ENCODE data around the gene MFGE8.

Gene MFGE8

DNA sequence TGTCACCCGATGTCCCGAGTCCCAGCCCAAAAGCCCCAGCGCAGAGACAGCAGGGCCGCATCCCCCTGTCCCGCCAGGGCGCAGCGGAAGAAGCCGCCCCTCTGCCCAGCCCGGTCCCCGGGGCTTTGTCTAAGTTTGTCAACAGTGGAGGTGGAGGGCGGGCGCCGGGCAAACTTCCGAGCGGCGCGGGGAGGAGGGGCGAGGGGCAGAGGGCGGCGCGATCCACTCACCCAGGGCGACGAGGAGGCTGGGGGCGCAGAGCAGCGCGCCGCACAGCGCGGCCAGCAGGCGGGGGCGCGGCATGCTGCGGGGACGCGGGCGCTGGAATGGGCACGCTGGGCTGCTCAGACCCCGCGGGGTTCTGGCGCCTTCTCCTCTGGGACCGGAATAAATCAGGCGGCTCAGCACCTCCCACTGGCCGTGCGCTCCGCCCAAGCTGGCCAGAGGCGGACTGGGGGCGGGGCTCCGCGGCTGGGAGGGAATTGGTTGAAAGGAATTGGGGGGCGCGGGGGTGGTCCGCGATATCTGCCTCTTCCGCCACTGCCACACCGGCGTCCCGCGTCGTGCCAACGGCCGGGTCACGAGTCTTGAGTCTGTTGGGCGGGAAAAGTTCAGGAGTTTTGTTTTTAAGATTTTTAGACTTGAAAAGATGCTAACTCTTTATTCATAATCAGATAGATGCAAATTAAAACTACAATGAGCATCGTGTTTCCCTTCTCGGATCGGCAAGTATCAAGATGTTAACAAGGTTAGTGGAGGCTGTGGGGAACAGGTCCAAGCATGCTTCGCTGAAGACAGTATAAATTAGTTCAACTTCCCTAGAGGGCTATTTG lies at the start of gene MFGE8:
MFGE8 (minus strand) TSS at position 363 of the 833 bp plus-strand sequence; CDS start at position 303, 60 bp downstream.
- DNase-seq (ENCODE audit: low read depth in 2 of 2), result peak; percentile 69 to 72
- peak within 1 kb of the TSS; percentile 76 to 82 for H3K4me3 ChIP-seq (replicated peaks in 1 of 2; ENCODE audit: low read depth in 2 of 2, low read length in 2 of 2)
- TF ChIP-seq CTCF (IDR thresholded peaks at IDR 0.05; ENCODE audit: low read depth, low read length), result no peak

- no peak overlapping the region for H3K4me3 ChIP-seq (replicated peaks in 1 of 2; ENCODE audit: low read depth in 2 of 2, low read length in 2 of 2)
- no peak for DNase-seq (ENCODE audit: low read depth in 2 of 2)
- no peak for TF ChIP-seq CTCF (IDR thresholded peaks at IDR 0.05; ENCODE audit: low read depth, low read length)
Observed at GRCh38 chr15:88959445-88959844, 46.3 kb upstream of the MFGE8 start.

- no peak for DNase-seq (ENCODE audit: low read depth in 2 of 2)
- H3K4me3 ChIP-seq (replicated peaks in 1 of 2; ENCODE audit: low read depth in 2 of 2, low read length in 2 of 2), result no peak overlapping the region
- no peak for TF ChIP-seq CTCF (IDR thresholded peaks at IDR 0.05; ENCODE audit: low read depth, low read length)
Observed at GRCh38 chr15:88956906-88957305, 43.7 kb upstream of the MFGE8 start.

- H3K4me3 ChIP-seq (replicated peaks in 1 of 2; ENCODE audit: low read depth in 2 of 2, low read length in 2 of 2), result no peak overlapping the region
- no peak for TF ChIP-seq CTCF (IDR thresholded peaks at IDR 0.05; ENCODE audit: low read depth, low read length)
- DNase-seq (ENCODE audit: low read depth in 2 of 2), result no peak
Observed at GRCh38 chr15:88956263-88956662, 43.1 kb upstream of the MFGE8 start.

DNA sequence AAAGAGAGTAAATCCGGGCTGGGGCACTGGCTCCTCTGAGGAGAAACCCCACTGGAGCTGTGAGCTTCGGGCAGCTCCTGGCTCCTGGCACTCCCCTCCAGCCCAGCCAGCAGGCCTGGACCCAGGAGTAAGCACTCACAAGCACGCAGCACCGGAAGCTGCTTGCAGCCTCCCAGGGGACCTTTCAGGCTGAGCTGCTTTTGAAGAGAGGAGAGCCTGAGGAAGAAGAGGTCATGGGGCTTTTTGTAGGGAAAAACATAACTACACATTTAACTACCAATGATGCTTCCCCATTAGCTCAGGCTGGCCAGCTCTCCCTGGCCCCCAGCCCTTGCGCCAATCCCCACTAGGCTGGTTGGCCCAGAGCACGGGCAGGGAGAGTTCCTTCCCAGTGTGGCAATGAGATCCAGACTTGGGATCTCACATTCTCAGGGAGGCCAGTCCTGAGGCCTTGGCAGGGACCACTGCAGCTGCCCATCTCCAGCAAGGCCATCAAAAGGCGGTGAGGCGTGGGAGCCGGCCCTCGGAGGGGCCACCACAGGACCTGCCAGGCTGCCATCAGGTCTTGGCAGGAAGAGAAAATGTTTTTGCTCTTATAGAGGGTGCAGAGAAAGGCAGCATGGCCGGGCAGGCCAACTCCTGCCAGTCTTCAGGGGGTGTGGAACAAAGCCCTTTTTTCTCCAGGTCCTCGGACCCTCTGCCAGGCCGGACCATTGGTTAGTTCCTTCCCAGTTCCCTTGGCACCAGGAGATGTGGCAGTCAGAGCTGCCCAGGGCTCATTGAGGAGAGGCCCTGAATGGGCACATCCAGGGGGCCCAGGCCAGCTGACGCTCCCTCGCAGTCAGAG lies 41.5 kb upstream of the MFGE8 start:
- peak; percentile 75 to 90 for DNase-seq (ENCODE audit: low read depth in 2 of 2)
- TF ChIP-seq CTCF (IDR thresholded peaks at IDR 0.05; ENCODE audit: low read depth, low read length), result no peak
- no peak overlapping the region for H3K4me3 ChIP-seq (replicated peaks in 1 of 2; ENCODE audit: low read depth in 2 of 2, low read length in 2 of 2)

GRCh38 chr15:88950600-88951160 lies 37.5 kb upstream of the MFGE8 start:
- TF ChIP-seq CTCF (IDR thresholded peaks at IDR 0.05; ENCODE audit: low read depth, low read length), result no peak
- no peak for DNase-seq (ENCODE audit: low read depth in 2 of 2)
- H3K4me3 ChIP-seq (replicated peaks in 1 of 2; ENCODE audit: low read depth in 2 of 2, low read length in 2 of 2), result no peak overlapping the region

All from cardiac fibroblast (primary cell).